H9 (cell line): ENCODE measurements around the gene ADPRH. TPM values are rescaled to one million over a fixed set of nuclear protein-coding genes. Genes with fewer than 3 reads are reported as not detected.

ENCODE experiments used
- DNase-seq: peaks from one replicate; pipeline ENCODE4 v3.0.0-alpha.2; 2017
- H2AFZ ChIP-seq: one replicate; pipeline ENCODE4 v1.6.1; 2013; ENCODE audit warnings: mild to moderate bottlenecking, low read length, control low read depth, moderate library complexity
- H2AK5ac ChIP-seq: 2 replicates; pipeline ENCODE4 v1.6.1; 2013; ENCODE audit warnings: low read length, control low read depth, mixed read lengths; ENCODE audit not compliant: insufficient read length
- H2BK120ac ChIP-seq: one replicate; pipeline ENCODE4 v1.6.1; 2013; ENCODE audit warnings: low read depth, mild to moderate bottlenecking, low read length, control low read depth, inconsistent platforms; ENCODE audit not compliant: poor library complexity, severe bottlenecking
- H2BK12ac ChIP-seq: 2 replicates; pipeline ENCODE4 v1.6.1; 2013; ENCODE audit warnings: low read length, control low read depth, mixed read lengths, low read depth; ENCODE audit not compliant: insufficient read length
- H2BK15ac ChIP-seq: 2 replicates; pipeline ENCODE4 v1.6.1; 2013; ENCODE audit warnings: low read depth, low read length, control low read depth
- H2BK20ac ChIP-seq: one replicate; pipeline ENCODE4 v1.6.1; 2013; ENCODE audit warnings: low read depth, mild to moderate bottlenecking, low read length, control low read depth, inconsistent platforms; ENCODE audit not compliant: poor library complexity, severe bottlenecking
- H2BK5ac ChIP-seq: 2 replicates; pipeline ENCODE4 v1.6.1; 2013; ENCODE audit warnings: low read length, control low read depth, mixed read lengths; ENCODE audit not compliant: insufficient read length
- H3K14ac ChIP-seq: 2 replicates; pipeline ENCODE4 v1.6.1; 2013; ENCODE audit warnings: low read length, control low read depth; ENCODE audit not compliant: insufficient read depth
- H3K18ac ChIP-seq: 2 replicates; pipeline ENCODE4 v1.6.1; 2013; ENCODE audit warnings: low read depth, mild to moderate bottlenecking, mixed read lengths, low read length, control low read depth; ENCODE audit not compliant: insufficient read length
- H3K23ac ChIP-seq: 2 replicates; pipeline ENCODE4 v1.6.1; 2013; ENCODE audit warnings: low read length, control low read depth, mixed read lengths, low read depth; ENCODE audit not compliant: insufficient read length
- H3K23me2 ChIP-seq: 2 replicates; pipeline ENCODE4 v1.6.1; 2013; ENCODE audit warnings: low read depth, mild to moderate bottlenecking, mixed read lengths, low read length, control low read depth; ENCODE audit not compliant: insufficient read length, poor library complexity, severe bottlenecking
- H3K27ac ChIP-seq: 2 replicates; pipeline ENCODE4 v1.5.1; 2013; ENCODE audit warnings: low read length, control low read depth, mixed read lengths, low read depth; ENCODE audit not compliant: insufficient read length
- H3K27me3 ChIP-seq: 2 replicates; pipeline ENCODE4 v1.6.1; 2013; ENCODE audit warnings: low read length, control low read depth, inconsistent platforms; ENCODE audit not compliant: insufficient read depth
- H3K4ac ChIP-seq: 2 replicates; pipeline ENCODE4 v1.6.1; 2013; ENCODE audit warnings: low read depth, mild to moderate bottlenecking, control low read depth, inconsistent platforms, low read length, moderate library complexity
- H3K4me1 ChIP-seq: 2 replicates; pipeline ENCODE4 v1.6.1; 2013; ENCODE audit warnings: low read length, control low read depth, inconsistent platforms; ENCODE audit not compliant: insufficient read depth
- H3K4me2 ChIP-seq: 2 replicates; pipeline ENCODE4 v1.6.1; 2013; ENCODE audit warnings: low read length, control low read depth, mixed read lengths; ENCODE audit not compliant: insufficient read length, insufficient read depth
- H3K56ac ChIP-seq: 2 replicates; pipeline ENCODE4 v1.6.1; 2013; ENCODE audit warnings: low read depth, mild to moderate bottlenecking, mixed read lengths, low read length, control low read depth; ENCODE audit not compliant: insufficient read length
- H3K79me1 ChIP-seq: 2 replicates; pipeline ENCODE4 v1.6.1; 2013; ENCODE audit warnings: low read depth, mild to moderate bottlenecking, moderate library complexity, low read length, control low read depth, inconsistent platforms; ENCODE audit not compliant: insufficient read depth, poor library complexity, severe bottlenecking
- H3K79me2 ChIP-seq: 2 replicates; pipeline ENCODE4 v1.6.1; 2013; ENCODE audit warnings: low read length, control low read depth, inconsistent platforms; ENCODE audit not compliant: insufficient read depth
- H3K9ac ChIP-seq: 2 replicates; pipeline ENCODE4 v1.6.1; 2013; ENCODE audit warnings: low read length, control low read depth, mixed read lengths; ENCODE audit not compliant: insufficient read length; ENCODE audit errors: extremely low read depth
- H3K9me3 ChIP-seq: one replicate; pipeline ENCODE4 v1.6.1; 2013; ENCODE audit warnings: low read depth, low read length, inconsistent platforms; ENCODE audit not compliant: control insufficient read depth
- H3T11ph ChIP-seq: one replicate; pipeline ENCODE4 v1.6.1; 2013; ENCODE audit warnings: mild to moderate bottlenecking, low read length, control low read depth, inconsistent platforms
- H4K20me1 ChIP-seq: one replicate; pipeline ENCODE4 v1.6.1; 2013; ENCODE audit not compliant: control insufficient read depth, insufficient read length, insufficient read depth
- H4K5ac ChIP-seq: 2 replicates; pipeline ENCODE4 v1.6.1; 2013; ENCODE audit warnings: low read depth, mild to moderate bottlenecking, mixed read lengths, low read length, control low read depth; ENCODE audit not compliant: insufficient read length
- H4K8ac ChIP-seq: replicated peaks from 2 replicates; pipeline ENCODE4 v1.6.1; 2013; ENCODE audit warnings: low read length, control low read depth, mixed read lengths, low read depth; ENCODE audit not compliant: insufficient read length
- H4K91ac ChIP-seq: 2 replicates; pipeline ENCODE4 v1.6.1; 2013; ENCODE audit warnings: low read depth, mild to moderate bottlenecking, moderate library complexity, mixed read lengths, low read length, control low read depth; ENCODE audit not compliant: insufficient read length
- H3K27ac Mint-ChIP-seq, 3 experiments: 2 replicates in 2 of 3; 3 replicates in 1 of 3; pipeline ENCODE4 v1.8.0; 2020 to 2021; ENCODE audit warnings: mixed read lengths in 3 of 3, mild to moderate bottlenecking in 1 of 3, moderate library complexity in 1 of 3
- H3K27me3 Mint-ChIP-seq: 2 replicates; pipeline ENCODE4 v1.8.0; 2021; ENCODE audit warnings: low read depth, mild to moderate bottlenecking, moderate library complexity, mixed read lengths
- H3K36me3 Mint-ChIP-seq, 3 experiments: 2 replicates in 2 of 3; 3 replicates in 1 of 3; pipeline ENCODE4 v1.8.0; 2020 to 2021; ENCODE audit warnings: low read depth in 3 of 3, mixed read lengths in 3 of 3; ENCODE audit not compliant: insufficient read depth in 1 of 3
- H3K4me1 Mint-ChIP-seq, 2 experiments: 2 replicates each; pipeline ENCODE4 v1.8.0; 2020; ENCODE audit warnings: mixed read lengths in 2 of 2
- H3K4me3 Mint-ChIP-seq, 2 experiments: 2 replicates in 1 of 2; 3 replicates in 1 of 2; pipeline ENCODE4 v1.8.0; 2020 to 2021; ENCODE audit warnings: mild to moderate bottlenecking in 2 of 2, mixed read lengths in 2 of 2, moderate library complexity in 1 of 2
- H3K9me3 Mint-ChIP-seq, 2 experiments: 2 replicates in 1 of 2; 3 replicates in 1 of 2; pipeline ENCODE4 v1.8.0; 2020; ENCODE audit warnings: mild to moderate bottlenecking in 2 of 2, mixed read lengths in 2 of 2, moderate library complexity in 1 of 2
- WGBS: extraction: QIAGEN DNeasy Blood & Tissue Kit; methylation state at CpG from one replicate; pipeline ENCODE4 v1.1.7; 2013; ENCODE audit warnings: missing lambda C conversion rate, low lambda C conversion rate, mixed read lengths; ENCODE audit not compliant: insufficient read length; ENCODE audit errors: extremely low coverage; 5-methylcytosine and 5-hydroxymethylcytosine counted together
- total RNA-seq: library from RNA; stranded (reverse); gene quantifications from 2 replicates; pipeline ENCODE4 v1.2.1, GENCODE V29; 2021
- TF ChIP-seq, protein P1 (sequence below): fragments of 200-600 bp; sonication (generic); conservative IDR thresholded peaks from 3 replicates; pipeline ENCODE4 v1.8.0; 2021; ENCODE audit warnings: antibody characterized with exemption, mild to moderate bottlenecking

The ADPRH gene
- total RNA-seq, 1 experiment from 2014 or later: 3.1 TPM

DNA sequence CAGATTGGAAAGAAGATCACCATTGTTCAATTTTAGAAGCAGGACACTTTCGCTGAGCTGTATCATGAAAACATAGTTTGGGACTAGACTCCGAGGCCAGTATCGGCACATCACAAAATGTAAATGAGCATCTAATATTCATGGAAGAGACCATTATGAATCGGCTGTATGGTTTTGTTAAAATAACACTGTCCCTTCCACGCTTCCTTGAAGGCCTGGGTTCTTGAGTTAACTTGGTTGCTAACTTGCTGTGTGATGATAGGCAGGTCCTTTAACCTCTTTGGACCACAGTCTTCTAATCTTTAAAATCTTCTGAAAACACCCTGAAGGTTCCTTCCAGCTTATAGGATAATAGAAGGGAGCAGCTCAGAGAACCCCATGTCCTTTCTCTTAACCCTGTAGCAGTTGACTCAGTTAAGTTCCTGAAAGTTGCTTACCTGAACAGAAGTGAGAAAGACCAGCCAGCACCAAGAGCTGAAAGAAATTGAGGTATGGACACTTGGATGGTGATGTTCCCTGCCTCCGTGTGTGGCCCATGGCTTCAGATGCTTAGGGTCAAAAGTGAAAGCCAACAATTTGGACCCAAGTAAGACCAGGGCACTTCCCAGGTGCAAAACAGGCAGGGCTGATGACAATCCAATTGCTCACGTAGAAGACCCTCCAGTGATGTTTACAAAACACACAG, 22.0 kb upstream of the ADPRH start:
- Histone ChIP-seq H2AK5ac (no peak overlapping the region), H3T11ph (no peak overlapping the region), H3K18ac (no peak overlapping the region), H3K4me1 (no peaks in the 10 kb centered on the region), H3K79me1 (no peaks in the 10 kb centered on the region), H4K8ac (no peak overlapping the region), H3K23me2 (no peaks in the 10 kb centered on the region), H2BK12ac (no peak overlapping the region), H3K56ac (no peak overlapping the region), H3K4me2 (no peak overlapping the region), H4K91ac (no peak overlapping the region), H2BK120ac (no peak overlapping the region), H3K23ac (no peak overlapping the region), H4K5ac (no peak overlapping the region), H3K9ac (no peak overlapping the region), H2BK5ac (no peak overlapping the region), H3K27ac (no peak overlapping the region), H2BK15ac (no peak overlapping the region), H3K4ac (no peak overlapping the region), H3K27me3 (no peaks in the 10 kb centered on the region), H3K9me3 (no peaks in the 10 kb centered on the region), H3K79me2 (no peaks in the 10 kb centered on the region), H2AFZ (no peak overlapping the region), H4K20me1 (no peaks in the 10 kb centered on the region), H2BK20ac (no peak overlapping the region), H3K14ac (no peak overlapping the region)
- Mint-ChIP-seq H3K27me3 (peaks cover 4% of the 10 kb centered on the region), H3K4me1 (peaks cover 4 to 5% of the 10 kb centered on the region in 2 experiments; a peak in 3 of 4 replicates), H3K27ac (no peak overlapping the region), H3K9me3 (no peaks in the 10 kb centered on the region), H3K36me3 (no peaks in the 10 kb centered on the region), H3K4me3 (no peak overlapping the region)
- DNase-seq: no peak
- TF ChIP-seq, protein P1, sequence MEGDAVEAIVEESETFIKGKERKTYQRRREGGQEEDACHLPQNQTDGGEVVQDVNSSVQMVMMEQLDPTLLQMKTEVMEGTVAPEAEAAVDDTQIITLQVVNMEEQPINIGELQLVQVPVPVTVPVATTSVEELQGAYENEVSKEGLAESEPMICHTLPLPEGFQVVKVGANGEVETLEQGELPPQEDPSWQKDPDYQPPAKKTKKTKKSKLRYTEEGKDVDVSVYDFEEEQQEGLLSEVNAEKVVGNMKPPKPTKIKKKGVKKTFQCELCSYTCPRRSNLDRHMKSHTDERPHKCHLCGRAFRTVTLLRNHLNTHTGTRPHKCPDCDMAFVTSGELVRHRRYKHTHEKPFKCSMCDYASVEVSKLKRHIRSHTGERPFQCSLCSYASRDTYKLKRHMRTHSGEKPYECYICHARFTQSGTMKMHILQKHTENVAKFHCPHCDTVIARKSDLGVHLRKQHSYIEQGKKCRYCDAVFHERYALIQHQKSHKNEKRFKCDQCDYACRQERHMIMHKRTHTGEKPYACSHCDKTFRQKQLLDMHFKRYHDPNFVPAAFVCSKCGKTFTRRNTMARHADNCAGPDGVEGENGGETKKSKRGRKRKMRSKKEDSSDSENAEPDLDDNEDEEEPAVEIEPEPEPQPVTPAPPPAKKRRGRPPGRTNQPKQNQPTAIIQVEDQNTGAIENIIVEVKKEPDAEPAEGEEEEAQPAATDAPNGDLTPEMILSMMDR: no peak
- no CpG with 5 or more reads among the region's 7 CpGs for WGBS
